GM12873 (cell line): Measurements from ENCODE around the gene ANO4.

ENCODE experiments used
- TF ChIP-seq, protein P1 (sequence below): IDR thresholded peaks from 2 replicates; pipeline ENCODE4 v1.5.1; 2012; ENCODE audit warnings: low read depth, mild to moderate bottlenecking, moderate library complexity, low read length, control low read depth; ENCODE audit not compliant: insufficient read depth; ENCODE audit errors: missing control alignments

The ANO4 gene

DNA sequence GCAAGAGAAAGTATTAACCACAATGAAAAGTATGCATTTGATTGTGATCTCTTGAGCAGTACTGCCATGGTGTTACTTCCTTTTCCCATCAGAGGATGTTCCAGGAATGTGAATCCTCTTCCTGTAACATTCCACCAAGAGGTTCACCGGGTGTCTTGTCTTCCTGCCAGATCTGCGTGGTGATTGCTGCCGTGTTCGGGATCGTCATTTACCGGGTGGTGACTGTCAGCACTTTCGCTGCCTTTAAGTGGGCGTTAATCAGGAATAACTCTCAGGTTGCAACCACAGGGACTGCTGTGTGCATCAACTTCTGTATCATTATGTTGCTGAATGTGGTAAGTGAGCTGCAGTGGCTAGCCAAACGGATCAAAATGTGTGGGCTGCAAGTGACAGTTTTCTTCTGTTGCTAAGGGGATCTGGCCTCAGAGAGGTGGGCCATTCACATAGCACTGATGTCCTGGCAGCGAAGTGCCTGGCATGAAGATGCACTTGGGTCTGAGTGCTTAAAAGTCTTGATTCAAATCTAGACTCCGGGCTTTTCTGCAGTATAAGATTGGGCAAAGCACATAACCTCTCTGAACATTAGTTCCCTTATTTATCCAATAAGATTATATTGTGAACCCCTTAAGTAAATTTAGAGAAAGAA lies 292.0 kb downstream of the ANO4 start:
- TF ChIP-seq, protein P1, sequence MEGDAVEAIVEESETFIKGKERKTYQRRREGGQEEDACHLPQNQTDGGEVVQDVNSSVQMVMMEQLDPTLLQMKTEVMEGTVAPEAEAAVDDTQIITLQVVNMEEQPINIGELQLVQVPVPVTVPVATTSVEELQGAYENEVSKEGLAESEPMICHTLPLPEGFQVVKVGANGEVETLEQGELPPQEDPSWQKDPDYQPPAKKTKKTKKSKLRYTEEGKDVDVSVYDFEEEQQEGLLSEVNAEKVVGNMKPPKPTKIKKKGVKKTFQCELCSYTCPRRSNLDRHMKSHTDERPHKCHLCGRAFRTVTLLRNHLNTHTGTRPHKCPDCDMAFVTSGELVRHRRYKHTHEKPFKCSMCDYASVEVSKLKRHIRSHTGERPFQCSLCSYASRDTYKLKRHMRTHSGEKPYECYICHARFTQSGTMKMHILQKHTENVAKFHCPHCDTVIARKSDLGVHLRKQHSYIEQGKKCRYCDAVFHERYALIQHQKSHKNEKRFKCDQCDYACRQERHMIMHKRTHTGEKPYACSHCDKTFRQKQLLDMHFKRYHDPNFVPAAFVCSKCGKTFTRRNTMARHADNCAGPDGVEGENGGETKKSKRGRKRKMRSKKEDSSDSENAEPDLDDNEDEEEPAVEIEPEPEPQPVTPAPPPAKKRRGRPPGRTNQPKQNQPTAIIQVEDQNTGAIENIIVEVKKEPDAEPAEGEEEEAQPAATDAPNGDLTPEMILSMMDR, result no peak

GRCh38 chr12:101087920-101088319 lies 293.3 kb downstream of the ANO4 start:
- TF ChIP-seq, protein P1, result no peak

DNA sequence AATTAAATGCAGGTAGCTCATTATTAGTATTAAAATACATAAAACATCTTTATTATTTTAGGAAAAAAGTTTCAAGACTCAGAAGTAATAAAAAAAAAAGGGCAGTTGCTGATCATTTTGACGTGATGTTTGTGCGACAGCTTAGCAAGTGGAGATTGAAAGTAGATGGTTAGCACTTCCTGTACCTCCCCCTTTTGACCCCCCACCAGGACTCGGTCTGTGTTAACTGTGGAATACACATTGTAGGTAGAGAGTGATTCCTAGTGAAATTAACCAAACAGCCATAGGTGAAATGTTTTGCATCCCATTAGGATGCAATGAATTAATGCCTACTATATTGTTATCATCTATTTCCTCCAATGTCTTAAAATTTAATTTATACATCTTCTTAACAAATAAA lies 294.7 kb downstream of the ANO4 start:
- TF ChIP-seq, protein P1, result no peak

DNA sequence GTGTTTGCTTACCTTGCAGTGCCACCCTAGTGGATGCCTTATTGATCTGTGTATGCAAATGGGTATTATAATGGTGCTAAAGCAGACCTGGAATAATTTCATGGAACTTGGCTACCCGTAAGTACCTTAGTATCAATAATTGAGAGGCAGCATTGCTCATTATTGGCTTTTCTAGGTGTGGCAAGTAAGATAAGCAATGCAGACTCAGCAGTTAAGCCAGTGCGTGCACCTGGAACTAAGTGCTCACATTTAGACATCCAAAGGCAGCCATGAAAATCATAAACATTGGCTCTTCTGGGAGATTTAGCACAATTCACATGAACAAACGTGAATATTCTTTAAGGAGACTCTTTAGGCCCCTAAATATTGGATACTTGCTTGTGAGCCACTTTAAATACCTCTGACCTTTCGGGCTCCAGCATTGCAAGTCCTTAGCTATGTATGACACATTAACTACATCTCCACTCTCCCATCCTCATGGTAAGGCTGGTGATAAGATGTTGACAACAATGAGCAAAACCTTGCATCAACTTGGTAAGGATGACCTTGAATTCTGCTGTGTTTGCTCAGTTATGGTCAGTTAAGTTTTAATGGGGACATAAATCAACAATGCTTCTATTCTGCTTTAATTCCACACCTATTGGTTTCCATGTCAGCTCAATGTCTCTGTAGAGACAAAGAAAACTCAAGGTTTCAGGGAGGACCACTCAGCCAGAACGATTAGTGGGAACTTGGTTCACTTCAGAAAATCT lies 303.4 kb downstream of the ANO4 start:
- TF ChIP-seq, protein P1, result no peak

DNA sequence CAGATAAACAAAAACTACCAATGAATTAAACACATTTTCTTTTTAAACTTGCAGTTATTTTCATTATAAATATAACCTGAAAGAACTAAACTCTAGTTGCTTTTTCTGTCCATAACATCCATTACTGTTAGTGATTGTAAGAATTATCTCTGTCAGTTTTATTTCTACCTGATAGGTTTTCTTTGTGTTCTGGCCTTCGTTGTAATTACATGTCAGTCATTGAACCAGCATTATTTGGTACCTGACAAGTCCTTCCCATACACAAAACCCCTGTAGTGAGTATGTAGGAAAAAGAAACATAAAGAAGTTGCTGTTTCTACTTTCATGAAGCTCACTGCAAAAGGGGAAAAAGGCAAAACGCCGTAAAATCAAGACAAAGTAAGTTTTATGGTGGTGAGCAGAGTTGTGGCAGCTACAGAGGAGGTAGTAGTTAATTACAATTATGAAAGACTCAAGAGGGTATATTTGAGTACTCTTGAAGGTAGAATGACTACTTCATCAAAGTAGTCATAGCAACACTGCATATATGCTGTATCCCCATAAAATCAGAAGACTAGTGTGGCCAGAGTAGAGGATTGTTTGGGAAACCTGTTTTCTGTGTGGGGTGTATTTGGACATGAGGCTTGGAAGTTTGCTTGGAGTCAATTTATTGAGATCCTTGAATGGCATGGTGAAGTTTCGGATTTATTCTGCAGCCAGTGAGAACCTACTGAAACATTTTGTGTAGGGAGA lies 312.6 kb downstream of the ANO4 start:
- TF ChIP-seq, protein P1, result no peak

- TF ChIP-seq, protein P1, result peak; percentile 6
These were observed 313.6 kb downstream of the ANO4 start for GRCh38 chr12:101108130-101108529.

- TF ChIP-seq, protein P1, result no peak
These were observed 316.3 kb downstream of the ANO4 start for GRCh38 chr12:101110866-101111265.
